ENCODE results near the gene IRX4. TPM values are rescaled to one million over a fixed set of nuclear protein-coding genes. Genes with fewer than 3 reads are reported as not detected.

The IRX4 gene
- total and polyA plus RNA-seq, 2 donors (not counting 3 experiments of a cell fraction or from before 2014, with no cell fraction given), result not detected

DNA sequence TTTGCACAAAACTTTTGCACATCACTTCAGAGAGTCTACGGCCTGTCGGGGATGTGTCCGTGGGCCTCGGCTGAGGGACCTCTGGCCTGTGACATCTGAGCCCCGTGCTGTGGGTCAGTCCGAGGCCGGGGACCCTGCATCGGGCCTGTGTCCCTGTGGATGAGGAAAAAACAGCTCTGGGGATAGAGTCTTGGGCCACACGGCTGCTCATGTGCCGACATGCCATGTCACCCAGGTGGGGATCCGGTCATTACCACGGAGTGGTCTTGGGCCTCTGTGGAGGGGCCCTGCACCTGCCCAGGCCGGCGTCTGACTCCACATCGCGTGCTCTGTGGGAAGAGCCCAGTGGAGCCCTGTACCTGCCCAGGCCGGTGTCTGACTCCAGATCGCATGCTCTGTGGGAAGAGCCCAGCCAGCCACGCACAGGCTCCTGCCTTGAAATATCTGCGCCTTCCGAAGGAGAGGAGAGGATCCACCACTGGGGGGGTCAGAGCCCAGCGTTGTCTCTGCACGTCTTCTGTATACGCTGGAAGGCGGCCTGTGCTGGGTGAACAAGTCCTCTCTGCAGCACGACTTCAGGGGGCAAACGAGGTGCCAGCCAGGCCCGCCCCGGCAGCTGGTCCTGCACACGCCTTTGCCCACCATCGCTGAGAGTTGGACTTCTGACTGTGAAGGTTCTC lies 27.5 kb upstream of the IRX4 start:
- Histone ChIP-seq H3K9me3 (replicated peaks; ENCODE audit: control insufficient read depth, insufficient read depth, low read length) (no peaks in the 10 kb centered on the region), H3K27me3 (ENCODE audit: control insufficient read depth in 2 of 2, insufficient read depth in 2 of 2, low read length in 2 of 2) (no peaks in the 10 kb centered on the region), H2AFZ (ENCODE audit: low read depth, low read length) (no peak overlapping the region), H3K4me2 (ENCODE audit: insufficient read depth, low read length) (no peak overlapping the region), H3K27ac (ENCODE audit: insufficient read depth, low read depth, low read length) (no peak overlapping the region), H3K9me1 (replicated peaks; ENCODE audit: control insufficient read depth, extremely low read depth, insufficient read depth, low read length) (no peaks in the 10 kb centered on the region), H4K20me1 (replicated peaks; ENCODE audit: control insufficient read depth, extremely low read depth, insufficient read depth, low read length) (no peaks in the 10 kb centered on the region), H3K4me3 (replicated peaks in 1 of 3; ENCODE audit: insufficient read depth in 1 of 3, low read depth in 1 of 3, low read length in 3 of 3) (no peak overlapping the region), H3K9ac (replicated peaks; ENCODE audit: extremely low read depth, insufficient read depth, low read length) (no peak overlapping the region), H3K36me3 (ENCODE audit: control insufficient read depth in 2 of 2, extremely low read depth in 1 of 2, insufficient read depth in 2 of 2, low read length in 2 of 2) (no peaks in the 10 kb centered on the region), H3K79me2 (ENCODE audit: control insufficient read depth, insufficient read depth, low read length) (no peaks in the 10 kb centered on the region), H3K4me1 (ENCODE audit: control insufficient read depth, extremely low read depth, insufficient read depth, low read length) (no peaks in the 10 kb centered on the region)
- intact Hi-C loops (cut with micrococcal nuclease), result no loop called here
- no peak for TF ChIP-seq EZH2 (IDR thresholded peaks at IDR 0.05; ENCODE audit: borderline replicate concordance, low read depth, low read length, severe bottlenecking)
- TF ChIP-seq FOS (IDR thresholded peaks at IDR 0.05; ENCODE audit: borderline replicate concordance, insufficient read depth, low read length), result no peak
- TF ChIP-seq GATA2 (IDR thresholded peaks at IDR 0.05; ENCODE audit: insufficient read depth, insufficient read length, low read depth, low read length), result no peak
- no peak for TF ChIP-seq POLR2A (IDR thresholded peaks at IDR 0.05; ENCODE audit: low read depth, low read length)
- TF ChIP-seq POLR2AphosphoS5 (IDR thresholded peaks at IDR 0.05; ENCODE audit: insufficient read depth, low read depth, low read length), result no peak
- TF ChIP-seq, protein P1, sequence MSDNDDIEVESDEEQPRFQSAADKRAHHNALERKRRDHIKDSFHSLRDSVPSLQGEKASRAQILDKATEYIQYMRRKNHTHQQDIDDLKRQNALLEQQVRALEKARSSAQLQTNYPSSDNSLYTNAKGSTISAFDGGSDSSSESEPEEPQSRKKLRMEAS (IDR thresholded peaks at IDR 0.05; ENCODE audit: insufficient read depth, insufficient read length), result no peak
- TF ChIP-seq JUN (IDR thresholded peaks at IDR 0.05; ENCODE audit: borderline replicate concordance, insufficient read depth, insufficient read length, low read depth), result no peak
- TF ChIP-seq, protein P2, sequence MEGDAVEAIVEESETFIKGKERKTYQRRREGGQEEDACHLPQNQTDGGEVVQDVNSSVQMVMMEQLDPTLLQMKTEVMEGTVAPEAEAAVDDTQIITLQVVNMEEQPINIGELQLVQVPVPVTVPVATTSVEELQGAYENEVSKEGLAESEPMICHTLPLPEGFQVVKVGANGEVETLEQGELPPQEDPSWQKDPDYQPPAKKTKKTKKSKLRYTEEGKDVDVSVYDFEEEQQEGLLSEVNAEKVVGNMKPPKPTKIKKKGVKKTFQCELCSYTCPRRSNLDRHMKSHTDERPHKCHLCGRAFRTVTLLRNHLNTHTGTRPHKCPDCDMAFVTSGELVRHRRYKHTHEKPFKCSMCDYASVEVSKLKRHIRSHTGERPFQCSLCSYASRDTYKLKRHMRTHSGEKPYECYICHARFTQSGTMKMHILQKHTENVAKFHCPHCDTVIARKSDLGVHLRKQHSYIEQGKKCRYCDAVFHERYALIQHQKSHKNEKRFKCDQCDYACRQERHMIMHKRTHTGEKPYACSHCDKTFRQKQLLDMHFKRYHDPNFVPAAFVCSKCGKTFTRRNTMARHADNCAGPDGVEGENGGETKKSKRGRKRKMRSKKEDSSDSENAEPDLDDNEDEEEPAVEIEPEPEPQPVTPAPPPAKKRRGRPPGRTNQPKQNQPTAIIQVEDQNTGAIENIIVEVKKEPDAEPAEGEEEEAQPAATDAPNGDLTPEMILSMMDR (IDR thresholded peaks at IDR 0.05; ENCODE audit: extremely low read depth in 1 of 2, insufficient read depth in 1 of 2, low read depth in 1 of 2, low read length in 2 of 2), result no peak
- TF ChIP-seq MYC (IDR thresholded peaks at IDR 0.05; ENCODE audit: low read depth, low read length), result no peak
- dilution Hi-C loops (cut with MboI; ENCODE audit: extremely low pct_ligation_motif_present, low sequenced_read_pairs), result no loop called here
- DNase-seq (ENCODE audit: low read depth, low spot score) (no peak), FAIRE-seq (no peak)
- ChIA-PET CTCF (no interaction called here), POLR2A (no interaction called here)
- BruUV-seq (replicated peaks), result no TSS peak
